Liver (tissue), 9 donors: ENCODE results near the gene SDC1. TPM values are rescaled to one million over a fixed set of nuclear protein-coding genes. Genes with fewer than 3 reads are reported as not detected.

Source experiments
- DNase-seq: peaks from one replicate; pipeline ENCODE4 v3.0.0-alpha.2; 2017; ENCODE audit warnings: low spot score
- H3K27ac ChIP-seq, 2 donors: one replicate each; pipeline ENCODE4 v1.7.0; 2013; ENCODE audit warnings: inconsistent platforms in 2 of 2, low read length in 2 of 2, control low read depth in 1 of 2, low read depth in 1 of 2, mild to moderate bottlenecking in 1 of 2
- H3K27me3 ChIP-seq, 4 donors: one replicate each; pipeline versions ENCODE4 v1.6.1 to v1.7.0; 2013; ENCODE audit warnings: low read length in 3 of 4, inconsistent platforms in 1 of 4, mild to moderate bottlenecking in 1 of 4, moderate library complexity in 1 of 4; ENCODE audit not compliant: control insufficient read depth in 4 of 4, insufficient read depth in 4 of 4
- H3K36me3 ChIP-seq, 4 donors: one replicate each; pipeline versions ENCODE4 v1.6.1 to v1.7.0; 2013; ENCODE audit warnings: low read length in 3 of 4, mild to moderate bottlenecking in 3 of 4, low read depth in 1 of 4, moderate library complexity in 1 of 4; ENCODE audit not compliant: control insufficient read depth in 4 of 4, insufficient read depth in 3 of 4
- H3K4me1 ChIP-seq, 4 donors: one replicate each; pipeline versions ENCODE4 v1.6.1 to v1.7.0; 2013; ENCODE audit warnings: low read length in 3 of 4, mild to moderate bottlenecking in 3 of 4, moderate library complexity in 1 of 4; ENCODE audit not compliant: control insufficient read depth in 4 of 4, insufficient read depth in 4 of 4
- H3K4me3 ChIP-seq, 3 donors: one replicate each; pipeline versions ENCODE4 v1.6.1 to v1.7.0; 2013; ENCODE audit warnings: low read length in 3 of 3, control low read depth in 1 of 3, low read depth in 1 of 3, mild to moderate bottlenecking in 1 of 3
- H3K9ac ChIP-seq, 2 donors: one replicate each; pipeline ENCODE4 v1.7.0; 2013; ENCODE audit warnings: low read length in 2 of 2, mild to moderate bottlenecking in 2 of 2, moderate library complexity in 2 of 2, control low read depth in 1 of 2, low read depth in 1 of 2
- H3K9me3 ChIP-seq, 4 donors: one replicate each; pipeline versions ENCODE4 v1.6.1 to v1.7.0; 2013; ENCODE audit warnings: low read length in 3 of 4; ENCODE audit not compliant: control insufficient read depth in 4 of 4
- GABPA ChIP-seq, 2 donors: IDR thresholded peaks in 1 of 2; conservative IDR thresholded peaks in 1 of 2; 2 replicates each; pipeline ENCODE4 v1.6.1; 2016; ENCODE audit warnings: antibody characterized with exemption in 2 of 2, mild to moderate bottlenecking in 1 of 2, moderate library complexity in 1 of 2
- HNF4A ChIP-seq, 2 donors: conservative IDR thresholded peaks; 2 replicates each; pipeline ENCODE4 v1.6.1; 2016; ENCODE audit warnings: antibody characterized with exemption in 2 of 2, mild to moderate bottlenecking in 2 of 2
- HNF4G ChIP-seq: IDR thresholded peaks from 2 replicates; pipeline ENCODE4 v1.6.1; 2016; ENCODE audit warnings: antibody characterized with exemption
- NR2F2 ChIP-seq: IDR thresholded peaks from 2 replicates; pipeline ENCODE4 v1.6.1; 2016; ENCODE audit warnings: antibody characterized with exemption
- RAD21 ChIP-seq, 2 donors: IDR thresholded peaks; 2 replicates each; pipeline ENCODE4 v1.6.1; 2016; ENCODE audit warnings: antibody characterized with exemption in 2 of 2, mild to moderate bottlenecking in 2 of 2
- REST ChIP-seq: IDR thresholded peaks from 2 replicates; pipeline ENCODE4 v1.6.1; 2016; ENCODE audit warnings: antibody characterized with exemption, mild to moderate bottlenecking
- RXRA ChIP-seq, 2 donors: IDR thresholded peaks; 2 replicates each; pipeline ENCODE4 v1.6.1; 2017 to 2018; ENCODE audit warnings: antibody characterized with exemption in 2 of 2, mild to moderate bottlenecking in 1 of 2
- SP1 ChIP-seq: IDR thresholded peaks from 2 replicates; pipeline ENCODE4 v1.6.1; 2018; ENCODE audit warnings: antibody characterized with exemption, mild to moderate bottlenecking
- WGBS: extraction: QIAGEN DNeasy Blood & Tissue Kit; methylation state at CpG from one replicate; pipeline ENCODE4 v1.1.7; 2013; 5-methylcytosine and 5-hydroxymethylcytosine counted together
- polyA plus RNA-seq, 2 donors: library from polyadenylated mRNA; stranded (reverse) in 1 of 2; unstranded in 1 of 2; fragments of 200-250 nt in 1 of 2; fragments of >200 nt in 1 of 2; fragmentation: Nextera tagmentation in 1 of 2; extraction: Ambion mirVana in 1 of 2; gene quantifications; one replicate each; pipeline versions ENCODE4 v1.2.1 to v1.2.3, GENCODE V29; 2013 to 2015
- total RNA-seq, 2 donors: library from RNA; depleted of rRNA; stranded (reverse); fragments of >200 nt; gene quantifications; one replicate each; pipeline ENCODE4 v1.2.3, GENCODE V29; 2014
- TF ChIP-seq, protein P1 (sequence below): IDR thresholded peaks from 2 replicates; pipeline ENCODE4 v1.6.1; 2016; ENCODE audit warnings: antibody characterized with exemption
- TF ChIP-seq, protein P2 (sequence below): IDR thresholded peaks from 2 replicates; pipeline ENCODE4 v1.6.1; 2016; ENCODE audit warnings: antibody characterized with exemption
- TF ChIP-seq, protein P3 (sequence below): IDR thresholded peaks from 2 replicates; pipeline ENCODE4 v1.6.1; 2016; ENCODE audit warnings: antibody characterized with exemption
- donor health status: healthy.
- donor health status: healthy.
- donor health status: healthy.
- donor health status: healthy.
- donor health status: healthy.

SDC1 gene
- total and polyA plus RNA-seq, 4 donors = 99.6 to 363 (median 196) TPM

- no peaks in the 10 kb centered on the region for H3K27me3 ChIP-seq
- no peaks in the 10 kb centered on the region for H3K36me3 ChIP-seq
- peak overlapping the region; percentile 94 to 98 for H3K27ac ChIP-seq
- DNase-seq = no peak
- H3K4me1 ChIP-seq = peaks cover 22 to 95% (median 63%) of the 10 kb centered on the region in 4 donors
- peak overlapping the region; percentile 29 to 52 for H3K9ac ChIP-seq
- H3K4me3 ChIP-seq = no peak overlapping the region
- WGBS = 77% methylated on average over 12 of the region's 12 CpGs
- H3K9me3 ChIP-seq = no peaks in the 10 kb centered on the region
- TF ChIP-seq HNF4G (no peak), NR2F2 (no peak), SP1 (no peak), REST (no peak), GABPA (IDR thresholded peaks at IDR 0.05 in 1 of 2, conservative IDR thresholded peaks at IDR 0.05 in 1 of 2) (no peak), HNF4A (conservative IDR thresholded peaks at IDR 0.05) (no peak)
- TF ChIP-seq, protein P1, sequence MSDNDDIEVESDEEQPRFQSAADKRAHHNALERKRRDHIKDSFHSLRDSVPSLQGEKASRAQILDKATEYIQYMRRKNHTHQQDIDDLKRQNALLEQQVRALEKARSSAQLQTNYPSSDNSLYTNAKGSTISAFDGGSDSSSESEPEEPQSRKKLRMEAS = no peak
- TF ChIP-seq, protein P2, sequence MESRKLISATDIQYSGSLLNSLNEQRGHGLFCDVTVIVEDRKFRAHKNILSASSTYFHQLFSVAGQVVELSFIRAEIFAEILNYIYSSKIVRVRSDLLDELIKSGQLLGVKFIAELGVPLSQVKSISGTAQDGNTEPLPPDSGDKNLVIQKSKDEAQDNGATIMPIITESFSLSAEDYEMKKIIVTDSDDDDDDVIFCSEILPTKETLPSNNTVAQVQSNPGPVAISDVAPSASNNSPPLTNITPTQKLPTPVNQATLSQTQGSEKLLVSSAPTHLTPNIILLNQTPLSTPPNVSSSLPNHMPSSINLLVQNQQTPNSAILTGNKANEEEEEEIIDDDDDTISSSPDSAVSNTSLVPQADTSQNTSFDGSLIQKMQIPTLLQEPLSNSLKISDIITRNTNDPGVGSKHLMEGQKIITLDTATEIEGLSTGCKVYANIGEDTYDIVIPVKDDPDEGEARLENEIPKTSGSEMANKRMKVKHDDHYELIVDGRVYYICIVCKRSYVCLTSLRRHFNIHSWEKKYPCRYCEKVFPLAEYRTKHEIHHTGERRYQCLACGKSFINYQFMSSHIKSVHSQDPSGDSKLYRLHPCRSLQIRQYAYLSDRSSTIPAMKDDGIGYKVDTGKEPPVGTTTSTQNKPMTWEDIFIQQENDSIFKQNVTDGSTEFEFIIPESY = no peak
These were observed 13.5 kb downstream of the SDC1 start for GRCh38 chr2:20211420-20211819.

GRCh38 chr2:20210462-20210861 lies 14.5 kb downstream of the SDC1 start:
- WGBS = 57% methylated on average over 8 of the region's 8 CpGs
- Histone ChIP-seq H3K4me1 (peaks cover 23 to 95% (median 64%) of the 10 kb centered on the region in 4 donors), H3K36me3 (no peaks in the 10 kb centered on the region), H3K9me3 (no peaks in the 10 kb centered on the region), H3K9ac (peak overlapping the region in 1 of 2 donors; percentile 47), H3K27me3 (no peaks in the 10 kb centered on the region), H3K4me3 (no peak overlapping the region), H3K27ac (peak overlapping the region; percentile 94 to 98)
- no peak for DNase-seq
- no peak for TF ChIP-seq RAD21 (IDR thresholded peaks at IDR 0.05)
- TF ChIP-seq, protein P1 = no peak
- peak; percentile 28 to 52 for TF ChIP-seq HNF4A (conservative IDR thresholded peaks at IDR 0.05)
- TF ChIP-seq SP1 = peak; percentile 4
- peak; percentile 65 to 72 for TF ChIP-seq RXRA (IDR thresholded peaks at IDR 0.05)
- TF ChIP-seq, protein P3, sequence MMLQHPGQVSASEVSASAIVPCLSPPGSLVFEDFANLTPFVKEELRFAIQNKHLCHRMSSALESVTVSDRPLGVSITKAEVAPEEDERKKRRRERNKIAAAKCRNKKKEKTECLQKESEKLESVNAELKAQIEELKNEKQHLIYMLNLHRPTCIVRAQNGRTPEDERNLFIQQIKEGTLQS = no peak
- TF ChIP-seq GABPA (IDR thresholded peaks at IDR 0.05 in 1 of 2, conservative IDR thresholded peaks at IDR 0.05 in 1 of 2) = no peak
- no peak for TF ChIP-seq HNF4G
